ENCODE data around the gene IL32. TPM values are rescaled to one million over a fixed set of nuclear protein-coding genes. Genes with fewer than 3 reads are reported as not detected.

Gene IL32
- total and polyA plus RNA-seq, 9 of the 15 experiments (the other 6 are each of a cell fraction or from before 2014, with no cell fraction given), result 0.21 to 2.2 (median 0.37) TPM; not detected in 3

DNA sequence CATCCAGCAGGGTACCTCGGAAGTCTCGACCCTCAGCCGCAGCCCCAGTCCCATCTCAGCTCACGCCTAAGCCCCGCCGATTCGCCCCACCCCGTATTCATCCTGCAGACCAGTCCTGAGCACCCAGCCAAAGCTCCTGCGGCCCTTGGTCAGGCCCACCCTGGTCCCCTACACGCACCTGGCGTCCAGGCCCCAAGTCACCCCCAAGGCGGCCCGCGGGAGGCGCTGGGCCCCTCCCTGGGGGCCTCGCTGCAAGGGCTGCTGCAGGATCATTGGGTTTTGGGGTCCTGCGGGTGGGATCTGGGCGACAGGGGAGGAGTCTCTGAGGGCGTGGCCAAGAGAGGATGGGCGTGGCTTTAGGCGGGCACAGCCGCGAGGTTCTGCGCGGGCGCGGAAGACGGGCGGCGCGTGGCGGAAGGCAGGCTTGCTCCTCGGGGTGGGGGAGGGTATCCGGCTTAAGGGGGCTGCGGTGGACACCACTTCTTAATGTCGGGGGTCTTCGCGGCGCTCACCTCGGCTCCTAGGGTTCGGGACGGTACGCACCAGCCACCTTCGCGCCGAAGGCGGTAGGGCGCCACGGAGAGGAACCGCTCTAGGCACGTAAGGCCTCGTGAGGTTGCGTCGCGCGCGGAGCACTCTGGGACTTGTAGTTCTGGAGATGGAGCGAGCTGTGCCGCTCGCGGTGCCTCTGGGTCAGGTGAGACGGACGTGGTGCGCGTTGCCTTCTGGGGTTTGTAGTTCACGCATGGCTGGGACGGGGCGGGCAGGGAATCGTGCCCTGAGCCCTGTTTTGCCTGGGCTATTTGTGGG, 41.6 kb upstream of the IL32 start, which contains the start of the genes HCFC1R1 and THOC6 (continued):
- no peak for TF ChIP-seq TFE3 (CRISPR knock-in tag; IDR thresholded peaks at IDR 0.05)
- TF ChIP-seq, protein P1, sequence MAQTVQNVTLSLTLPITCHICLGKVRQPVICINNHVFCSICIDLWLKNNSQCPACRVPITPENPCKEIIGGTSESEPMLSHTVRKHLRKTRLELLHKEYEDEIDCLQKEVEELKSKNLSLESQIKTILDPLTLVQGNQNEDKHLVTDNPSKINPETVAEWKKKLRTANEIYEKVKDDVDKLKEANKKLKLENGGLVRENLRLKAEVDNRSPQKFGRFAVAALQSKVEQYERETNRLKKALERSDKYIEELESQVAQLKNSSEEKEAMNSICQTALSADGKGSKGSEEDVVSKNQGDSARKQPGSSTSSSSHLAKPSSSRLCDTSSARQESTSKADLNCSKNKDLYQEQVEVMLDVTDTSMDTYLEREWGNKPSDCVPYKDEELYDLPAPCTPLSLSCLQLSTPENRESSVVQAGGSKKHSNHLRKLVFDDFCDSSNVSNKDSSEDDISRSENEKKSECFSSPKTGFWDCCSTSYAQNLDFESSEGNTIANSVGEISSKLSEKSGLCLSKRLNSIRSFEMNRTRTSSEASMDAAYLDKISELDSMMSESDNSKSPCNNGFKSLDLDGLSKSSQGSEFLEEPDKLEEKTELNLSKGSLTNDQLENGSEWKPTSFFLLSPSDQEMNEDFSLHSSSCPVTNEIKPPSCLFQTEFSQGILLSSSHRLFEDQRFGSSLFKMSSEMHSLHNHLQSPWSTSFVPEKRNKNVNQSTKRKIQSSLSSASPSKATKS (CRISPR knock-in tag; IDR thresholded peaks at IDR 0.05), result no peak
- TF ChIP-seq ZNF77 (CRISPR knock-in tag; IDR thresholded peaks at IDR 0.05), result 0 out of 2 replicates have a peak, but pooled peaks have one; percentile 25
- no peak for TF ChIP-seq RBM17 (IDR thresholded peaks at IDR 0.05; ENCODE audit: borderline replicate concordance, low read depth, low read length)
- no peak for TF ChIP-seq ASH1L (IDR thresholded peaks at IDR 0.05; ENCODE audit: borderline replicate concordance, low read depth, partially characterized antibody)
- TF ChIP-seq BDP1 (IDR thresholded peaks at IDR 0.05; ENCODE audit: insufficient read depth, insufficient read length), result no peak
- peak; percentile 99 for TF ChIP-seq HCFC1 (IDR thresholded peaks at IDR 0.05; ENCODE audit: low read depth, low read length)
- TF ChIP-seq HES1 (IDR thresholded peaks at IDR 0.05; ENCODE audit: low read depth), result peak; percentile 82
- TF ChIP-seq NELFE (IDR thresholded peaks at IDR 0.05; ENCODE audit: insufficient read depth, insufficient read length), result no peak
- TF ChIP-seq, protein P2, sequence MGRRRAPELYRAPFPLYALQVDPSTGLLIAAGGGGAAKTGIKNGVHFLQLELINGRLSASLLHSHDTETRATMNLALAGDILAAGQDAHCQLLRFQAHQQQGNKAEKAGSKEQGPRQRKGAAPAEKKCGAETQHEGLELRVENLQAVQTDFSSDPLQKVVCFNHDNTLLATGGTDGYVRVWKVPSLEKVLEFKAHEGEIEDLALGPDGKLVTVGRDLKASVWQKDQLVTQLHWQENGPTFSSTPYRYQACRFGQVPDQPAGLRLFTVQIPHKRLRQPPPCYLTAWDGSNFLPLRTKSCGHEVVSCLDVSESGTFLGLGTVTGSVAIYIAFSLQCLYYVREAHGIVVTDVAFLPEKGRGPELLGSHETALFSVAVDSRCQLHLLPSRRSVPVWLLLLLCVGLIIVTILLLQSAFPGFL (CRISPR knock-in tag; IDR thresholded peaks at IDR 0.05), result no peak
- peak; percentile 88; the same call in 1 of the 2 replicates for TF ChIP-seq TOE1 (IDR thresholded peaks at IDR 0.05; ENCODE audit: borderline replicate concordance)
- TF ChIP-seq TOE1 (CRISPR knock-in tag; IDR thresholded peaks at IDR 0.05; ENCODE audit: borderline replicate concordance, low read depth), result no peak
- no peak for TF ChIP-seq EP300 (IDR thresholded peaks at IDR 0.05; ENCODE audit: low read length)
- TF ChIP-seq DNMT1 (IDR thresholded peaks at IDR 0.05), result peak; percentile 72; the same call in 1 of the 2 replicates
- TF ChIP-seq ZNF551 (CRISPR knock-in tag; IDR thresholded peaks at IDR 0.05), result no peak
- peak; percentile 45; the same call in 1 of the 2 replicates for TF ChIP-seq NR4A1 (CRISPR knock-in tag; IDR thresholded peaks at IDR 0.05)
- TF ChIP-seq NR4A1 (tag; IDR thresholded peaks at IDR 0.05), result peak; percentile 65; the same call in 1 of the 2 replicates
- TF ChIP-seq CBFB (CRISPR knock-in tag; IDR thresholded peaks at IDR 0.05), result peak; percentile 14; the same call in 1 of the 2 replicates
